Activated CD8-positive, alpha-beta T cell treated with anti-CD3 and anti-CD28 coated beads, Interleukin-2, amount 10 ng/mL, durations not matched to agents 7 days and 5 days (primary cell): Measurements from ENCODE around the gene CREG1. TPM values are rescaled to one million over a fixed set of nuclear protein-coding genes. Genes with fewer than 3 reads are reported as not detected.

ENCODE experiments used
- ATAC-seq: fragments of 150-1000 bp; cut with Tn5 transposase; one replicate; pipeline ENCODE4 v1.10.0; 2021; ENCODE audit warnings: moderate library complexity
- CTCF ChIA-PET: fragments of 350-600 bp; sonication (Branson Sonifier 250); formaldehyde crosslinking; loops from one replicate; lab custom pipeline; 2021; ENCODE audit warnings: antibody characterized with exemption; lab: Charles Lee
- POLR2A ChIA-PET: fragments of 350-600 bp; sonication (Branson Sonifier 250); formaldehyde crosslinking; loops from one replicate; lab custom pipeline; 2021; ENCODE audit warnings: antibody characterized with exemption; lab: Charles Lee
- DNase-seq: peaks from one replicate; pipeline ENCODE4 v3.0.0-alpha.2; 2020
- H3K27ac Mint-ChIP-seq: one replicate; pipeline ENCODE4 v1.8.0; 2021; ENCODE audit warnings: mild to moderate bottlenecking, mixed read lengths
- H3K27me3 Mint-ChIP-seq: one replicate; pipeline ENCODE4 v1.8.0; 2021; ENCODE audit warnings: low read depth, mixed read lengths
- H3K36me3 Mint-ChIP-seq: one replicate; pipeline ENCODE4 v1.8.0; 2021; ENCODE audit warnings: low read depth, mixed read lengths
- H3K4me1 Mint-ChIP-seq: one replicate; pipeline ENCODE4 v1.8.0; 2021; ENCODE audit warnings: low read depth, mixed read lengths
- H3K4me3 Mint-ChIP-seq: one replicate; pipeline ENCODE4 v1.8.0; 2021; ENCODE audit warnings: mild to moderate bottlenecking, mixed read lengths
- H3K9me3 Mint-ChIP-seq: one replicate; pipeline ENCODE4 v1.8.0; 2022; ENCODE audit warnings: mixed read lengths; ENCODE audit not compliant: insufficient read depth
- total RNA-seq, 2 experiments: library from RNA; stranded (reverse); gene quantifications; one replicate each; pipeline ENCODE4 v1.2.3, GENCODE V29; 2021

Gene CREG1
- total RNA-seq, 2 experiments from 2014 or later = 7.3 to 7.7 TPM

GRCh38 chr1:167515893-167516321 is 37.7 kb downstream of the CREG1 start:
- no peaks in the 10 kb centered on the region for H3K9me3 Mint-ChIP-seq
- ChIA-PET POLR2A (interaction anchor here (0.7 to 6.5 kb wide), 15 partner anchors 8 to 77 kb away, joined by 3 to 60 read pairs (median 6); partner anchors contain the start of gene CREG1), CTCF (interaction anchor here (0.7 to 7.5 kb wide), 22 partner anchors 9 to 296 kb away, joined by 3 to 112 read pairs (median 8); partner anchors contain the start of gene CREG1)
- peaks cover 63% of the 10 kb centered on the region for H3K4me1 Mint-ChIP-seq
- H3K27me3 Mint-ChIP-seq = no peaks in the 10 kb centered on the region
- peaks cover 66% of the 10 kb centered on the region for H3K36me3 Mint-ChIP-seq
- ATAC-seq (peak; percentile 7), DNase-seq (no peak)
- peak overlapping the region; percentile 93 for H3K4me3 Mint-ChIP-seq
- peak overlapping the region; percentile 98 for H3K27ac Mint-ChIP-seq

- Mint-ChIP-seq H3K9me3 (no peaks in the 10 kb centered on the region), H3K4me1 (peaks cover 64% of the 10 kb centered on the region), H3K4me3 (peak overlapping the region; percentile 93), H3K36me3 (peaks cover 71% of the 10 kb centered on the region), H3K27ac (peak overlapping the region; percentile 98), H3K27me3 (no peaks in the 10 kb centered on the region)
- DNase-seq = no peak
- ATAC-seq = no peak
- ChIA-PET POLR2A (interaction anchor here (1.1 to 6.5 kb wide), 10 partner anchors 10 to 68 kb away, joined by 3 to 60 read pairs (median 7); partner anchors contain the start of gene CREG1), CTCF (interaction anchor here (0.8 to 7.5 kb wide), 20 partner anchors 9 to 295 kb away, joined by 3 to 112 read pairs (median 5); no protein-coding TSS in a partner anchor)
These were observed 38.1 kb downstream of the CREG1 start for GRCh38 chr1:167515461-167515860.

GRCh38 chr1:167514288-167514687 is 39.3 kb downstream of the CREG1 start:
- no peaks in the 10 kb centered on the region for H3K27me3 Mint-ChIP-seq
- ATAC-seq = no peak
- POLR2A ChIA-PET = interaction anchor here (0.6 to 6.5 kb wide), 6 partner anchors 12 to 117 kb away, joined by 3 to 60 read pairs (median 5); no protein-coding TSS in a partner anchor
- peak overlapping the region; percentile 79 for H3K27ac Mint-ChIP-seq
- H3K36me3 Mint-ChIP-seq = peaks cover 82% of the 10 kb centered on the region
- CTCF ChIA-PET = interaction anchor here (1.0 to 7.5 kb wide), 13 partner anchors 8 to 294 kb away, joined by 3 to 112 read pairs (median 9); no protein-coding TSS in a partner anchor
- DNase-seq = no peak
- H3K4me1 Mint-ChIP-seq = peaks cover 65% of the 10 kb centered on the region
- H3K9me3 Mint-ChIP-seq = no peaks in the 10 kb centered on the region
- peak overlapping the region; percentile 93 for H3K4me3 Mint-ChIP-seq

GRCh38 chr1:167512046-167512654 is 41.4 kb downstream of the CREG1 start:
- Mint-ChIP-seq H3K27ac (peak overlapping the region; percentile 64), H3K4me1 (peaks cover 76% of the 10 kb centered on the region), H3K9me3 (no peaks in the 10 kb centered on the region), H3K36me3 (peaks cover 88% of the 10 kb centered on the region), H3K4me3 (peak overlapping the region; percentile 76), H3K27me3 (no peaks in the 10 kb centered on the region)
- ChIA-PET CTCF (interaction anchor here (1.1 to 1.6 kb wide), 3 partner anchors 19 to 29 kb away, joined by 3 to 4 read pairs (median 4); no protein-coding TSS in a partner anchor), POLR2A (interaction anchor here (0.6 kb wide), 1 partner anchor 25 kb away, joined by 3 read pairs; no protein-coding TSS in a partner anchor)
- ATAC-seq = no peak
- DNase-seq = no peak

- H3K4me1 Mint-ChIP-seq = peaks cover 77% of the 10 kb centered on the region
- H3K27ac Mint-ChIP-seq = peak overlapping the region; percentile 64
- no peak for ATAC-seq
- CTCF ChIA-PET = interaction anchor here (1.6 to 2.4 kb wide), 2 partner anchors 11 to 19 kb away, joined by 4 to 8 read pairs; no protein-coding TSS in a partner anchor
- no peak for DNase-seq
- H3K36me3 Mint-ChIP-seq = peaks cover 86% of the 10 kb centered on the region
- H3K9me3 Mint-ChIP-seq = no peaks in the 10 kb centered on the region
- peak overlapping the region; percentile 76 for H3K4me3 Mint-ChIP-seq
- POLR2A ChIA-PET = interaction anchor here (0.6 kb wide), 1 partner anchor 25 kb away, joined by 3 read pairs; no protein-coding TSS in a partner anchor
- no peaks in the 10 kb centered on the region for H3K27me3 Mint-ChIP-seq
These were observed 42.1 kb downstream of the CREG1 start for GRCh38 chr1:167511374-167511986.

GRCh38 chr1:167510881-167511280 is 42.7 kb downstream of the CREG1 start:
- H3K4me1 Mint-ChIP-seq = peaks cover 76% of the 10 kb centered on the region
- peak overlapping the region; percentile 60 for H3K27ac Mint-ChIP-seq
- POLR2A ChIA-PET = no interaction called here

GRCh38 chr1:167510244-167510643 is 43.3 kb downstream of the CREG1 start:
- H3K36me3 Mint-ChIP-seq = peaks cover 79% of the 10 kb centered on the region
- ATAC-seq (peak; percentile 19), DNase-seq (no peak)
- H3K9me3 Mint-ChIP-seq = no peaks in the 10 kb centered on the region
- peak overlapping the region; percentile 60 for H3K27ac Mint-ChIP-seq
- ChIA-PET POLR2A (interaction anchor here (1.2 kb wide), 1 partner anchor 10 kb away, joined by 6 read pairs; no protein-coding TSS in a partner anchor), CTCF (interaction anchor here (1.8 to 2.4 kb wide), 3 partner anchors 10 to 30 kb away, joined by 6 to 8 read pairs (median 7); no protein-coding TSS in a partner anchor)
- H3K4me3 Mint-ChIP-seq = peak overlapping the region; percentile 47
- H3K27me3 Mint-ChIP-seq = no peaks in the 10 kb centered on the region
- peaks cover 79% of the 10 kb centered on the region for H3K4me1 Mint-ChIP-seq

More at GRCh38 chr1:167510881-167511280, 42.7 kb downstream of the CREG1 start:
- CTCF ChIA-PET = interaction anchor here (1.8 to 2.4 kb wide), 3 partner anchors 11 to 29 kb away, joined by 6 to 8 read pairs (median 7); no protein-coding TSS in a partner anchor
- Mint-ChIP-seq H3K27me3 (no peaks in the 10 kb centered on the region), H3K9me3 (no peaks in the 10 kb centered on the region), H3K36me3 (peaks cover 83% of the 10 kb centered on the region), H3K4me3 (peak overlapping the region; percentile 47)
- no peak for ATAC-seq
- DNase-seq = no peak

GRCh38 chr1:167509587-167509986 is 44.0 kb downstream of the CREG1 start:
- Mint-ChIP-seq H3K36me3 (peaks cover 79% of the 10 kb centered on the region), H3K27ac (peak overlapping the region; percentile 26), H3K27me3 (no peaks in the 10 kb centered on the region), H3K9me3 (no peaks in the 10 kb centered on the region), H3K4me3 (peak overlapping the region; percentile 47), H3K4me1 (peaks cover 81% of the 10 kb centered on the region)
- DNase-seq = no peak
- ChIA-PET CTCF (interaction anchor here (1.8 to 2.4 kb wide), 3 partner anchors 9 to 31 kb away, joined by 6 to 8 read pairs (median 7); no protein-coding TSS in a partner anchor), POLR2A (interaction anchor here (0.6 to 1.2 kb wide), 2 partner anchors 10 to 889 kb away, joined by 3 to 6 read pairs; no protein-coding TSS in a partner anchor)
- peak; percentile 10 for ATAC-seq

GRCh38 chr1:167507719-167508118 is 45.8 kb downstream of the CREG1 start:
- DNase-seq = no peak
- Mint-ChIP-seq H3K27ac (no peak overlapping the region), H3K36me3 (peaks cover 82% of the 10 kb centered on the region), H3K27me3 (no peaks in the 10 kb centered on the region), H3K9me3 (no peaks in the 10 kb centered on the region), H3K4me1 (peaks cover 86% of the 10 kb centered on the region), H3K4me3 (no peak overlapping the region)
- ChIA-PET CTCF (interaction anchor here (0.8 to 4.7 kb wide), 7 partner anchors 9 to 66 kb away, joined by 3 to 47 read pairs (median 4); partner anchors contain the start of gene CD247), POLR2A (interaction anchor here (1.1 to 1.5 kb wide), 5 partner anchors 8 to 287 kb away, joined by 3 to 7 read pairs (median 6); partner anchors contain the start of genes CD247 and POU2F1)
- ATAC-seq = no peak

- CTCF ChIA-PET = interaction anchor here (4.7 kb wide), 1 partner anchor 13 kb away, joined by 47 read pairs; the partner anchor contains the start of gene CD247
These were observed 49.1 kb downstream of the CREG1 start for GRCh38 chr1:167504467-167504827.

More at GRCh38 chr1:167504467-167504827, 49.1 kb downstream of the CREG1 start:
- no peaks in the 10 kb centered on the region for H3K9me3 Mint-ChIP-seq
- ATAC-seq = no peak
- H3K27ac Mint-ChIP-seq = peak overlapping the region; percentile 5
- DNase-seq = no peak
- H3K36me3 Mint-ChIP-seq = peaks cover 81% of the 10 kb centered on the region
- H3K4me3 Mint-ChIP-seq = no peak overlapping the region
- no peaks in the 10 kb centered on the region for H3K27me3 Mint-ChIP-seq
- POLR2A ChIA-PET = interaction anchor here (0.8 to 1.4 kb wide), 4 partner anchors 12 to 50 kb away, joined by 3 to 6 read pairs (median 4); no protein-coding TSS in a partner anchor
- H3K4me1 Mint-ChIP-seq = peaks cover 89% of the 10 kb centered on the region
